ENCODE measurements around the gene LIN7A.

The LIN7A gene

DNA sequence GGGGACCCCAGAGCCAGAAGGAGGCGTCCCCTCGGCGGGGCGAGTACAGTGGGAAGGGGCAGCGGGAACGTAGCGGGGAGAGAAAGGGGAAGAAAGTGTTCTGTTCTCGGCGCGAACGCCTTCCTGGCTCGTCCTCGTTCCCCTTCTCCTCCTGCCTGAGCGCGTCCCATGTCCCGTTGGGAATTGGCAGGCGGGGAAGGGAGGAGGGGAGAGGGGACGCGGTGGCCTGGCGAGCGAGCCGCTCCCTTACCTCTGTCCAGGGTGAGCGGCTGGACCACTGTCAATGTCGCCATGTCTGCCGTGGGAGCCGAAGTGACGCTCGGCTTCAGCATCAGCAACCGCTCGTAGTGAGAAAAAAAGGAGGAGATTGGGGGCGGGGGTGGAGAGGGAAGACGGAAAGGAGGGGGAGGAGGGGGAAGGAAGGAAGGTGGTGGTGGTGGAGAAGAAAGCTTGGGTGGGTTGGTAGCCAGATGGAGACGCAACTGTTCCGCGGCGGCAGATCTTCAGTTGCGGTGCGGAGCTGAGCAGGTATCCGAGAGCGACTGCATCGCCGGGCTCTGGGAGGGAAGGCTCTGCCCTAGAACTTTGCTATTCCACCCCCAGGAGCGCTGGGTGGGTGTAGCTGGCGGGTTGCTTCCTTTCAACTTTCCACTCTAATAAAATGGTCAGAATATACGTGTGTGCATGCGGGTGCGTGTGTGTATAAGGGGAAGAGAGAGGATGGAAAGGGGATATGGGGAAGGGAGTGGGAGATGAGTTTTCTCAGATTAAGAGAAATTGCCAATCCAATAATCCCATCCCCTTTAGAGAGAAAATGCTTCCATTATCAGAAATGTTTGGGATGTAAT lies at the start of gene LIN7A:
TSS of gene LIN7A (minus strand) at position 544 of the 848 bp plus-strand sequence. CDS start at position 332, 212 bp downstream.
- DNase-seq (ENCODE audit: low read depth, low spot score) = no peak

DNA sequence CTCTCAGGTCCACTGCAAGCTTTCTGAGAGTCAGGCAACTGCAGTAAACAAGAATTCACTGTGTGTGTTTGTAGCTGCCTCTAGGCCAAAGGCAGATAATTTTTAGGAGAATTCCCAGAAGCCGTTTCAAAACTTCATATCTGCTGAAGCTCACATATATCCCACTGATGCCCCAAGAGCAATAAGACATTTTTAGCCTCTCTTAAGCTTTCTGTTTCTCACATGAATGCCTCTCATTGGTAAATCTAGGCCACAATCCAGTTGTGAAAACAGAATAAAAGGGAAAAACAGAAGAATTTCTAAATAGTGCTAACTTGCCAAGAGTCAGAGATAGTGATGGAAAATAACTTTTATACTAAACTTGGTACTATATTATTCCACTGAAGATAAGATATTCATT lies 48.5 kb upstream of the LIN7A start:
- no peak for DNase-seq (ENCODE audit: low read depth, low spot score)

DNA sequence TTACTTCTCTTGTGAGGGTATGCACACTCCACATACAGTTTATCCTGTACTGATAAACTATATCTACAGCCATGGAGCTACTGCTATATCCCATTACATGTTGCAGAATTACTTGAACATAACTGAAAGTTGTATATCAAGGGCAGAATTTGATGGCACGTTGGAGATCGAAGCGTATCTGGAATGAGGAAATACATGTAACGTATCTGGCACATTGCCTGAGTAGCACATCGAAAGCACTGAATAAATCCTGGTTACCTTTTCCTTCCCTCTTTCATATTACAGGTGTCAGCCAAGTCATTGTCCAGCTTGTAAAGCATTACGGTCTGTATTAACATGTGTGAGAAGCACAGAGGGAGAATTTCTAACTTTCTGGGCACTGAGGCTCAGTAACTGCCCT lies 42.1 kb upstream of the LIN7A start:
- no peak for DNase-seq (ENCODE audit: low read depth, low spot score)

DNA sequence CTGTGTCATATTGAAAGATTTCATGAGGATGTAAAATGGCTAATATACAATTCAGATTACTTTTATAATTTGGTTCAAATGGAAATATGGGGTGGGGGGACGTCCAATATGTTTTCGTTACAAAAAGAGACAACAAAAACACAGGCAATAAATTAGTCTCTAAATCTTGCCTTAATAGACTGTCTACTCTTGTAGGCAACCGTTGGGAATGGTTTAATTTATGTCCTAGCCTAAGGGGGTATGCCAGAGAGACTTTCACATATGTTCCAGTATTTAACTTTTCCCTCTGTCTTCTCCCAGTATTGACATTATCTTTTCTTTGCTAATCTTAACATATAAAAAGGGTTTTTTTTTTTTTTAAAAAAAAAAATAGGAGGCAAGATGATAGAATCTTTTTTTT lies 41.5 kb upstream of the LIN7A start:
- DNase-seq (ENCODE audit: low read depth, low spot score) = no peak

DNA sequence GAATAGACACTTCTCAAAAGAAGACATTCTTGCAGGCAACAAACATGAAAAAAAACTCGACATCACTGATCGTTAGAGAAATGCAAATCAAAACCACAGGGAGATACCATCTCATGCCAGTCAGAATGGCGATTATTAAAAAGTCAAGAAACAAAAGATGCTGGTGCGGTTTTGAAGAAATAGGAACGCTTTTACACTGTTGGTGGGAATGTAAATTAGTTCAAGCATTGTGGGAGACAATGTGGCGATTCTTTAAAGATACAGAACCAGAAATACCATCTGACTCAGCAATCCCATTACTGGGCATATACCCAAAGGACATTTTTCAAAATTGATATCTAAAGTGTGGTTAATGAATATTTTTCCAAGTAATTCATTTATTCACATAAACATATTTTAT lies 39.6 kb upstream of the LIN7A start:
- DNase-seq (ENCODE audit: low read depth, low spot score) = no peak

DNA sequence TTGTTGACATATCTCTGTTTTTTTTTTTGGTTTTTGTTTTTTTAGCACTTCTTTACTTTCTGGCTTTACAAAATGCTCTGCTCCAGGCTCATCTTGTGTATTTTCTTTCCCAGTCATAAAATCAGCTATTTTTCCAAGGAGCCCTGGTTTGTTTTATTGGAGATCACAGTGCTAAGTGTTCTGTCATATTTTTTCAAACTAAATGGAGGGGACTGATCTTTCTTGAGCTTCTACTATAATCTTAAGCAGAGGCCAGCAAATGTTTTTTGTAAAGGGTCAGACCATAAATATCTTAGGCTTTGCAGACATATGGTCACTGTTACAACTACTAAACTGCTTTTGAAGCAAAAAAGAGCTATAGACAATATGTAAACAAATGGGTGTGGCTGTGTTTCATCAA lies 30.6 kb upstream of the LIN7A start:
- DNase-seq (ENCODE audit: low read depth, low spot score) = no peak

GRCh38 chr12:80967565-80967964 lies 29.8 kb upstream of the LIN7A start:
- no peak for DNase-seq (ENCODE audit: low read depth, low spot score)

GRCh38 chr12:80966001-80966400 lies 28.3 kb upstream of the LIN7A start:
- DNase-seq (ENCODE audit: low read depth, low spot score) = no peak

DNA sequence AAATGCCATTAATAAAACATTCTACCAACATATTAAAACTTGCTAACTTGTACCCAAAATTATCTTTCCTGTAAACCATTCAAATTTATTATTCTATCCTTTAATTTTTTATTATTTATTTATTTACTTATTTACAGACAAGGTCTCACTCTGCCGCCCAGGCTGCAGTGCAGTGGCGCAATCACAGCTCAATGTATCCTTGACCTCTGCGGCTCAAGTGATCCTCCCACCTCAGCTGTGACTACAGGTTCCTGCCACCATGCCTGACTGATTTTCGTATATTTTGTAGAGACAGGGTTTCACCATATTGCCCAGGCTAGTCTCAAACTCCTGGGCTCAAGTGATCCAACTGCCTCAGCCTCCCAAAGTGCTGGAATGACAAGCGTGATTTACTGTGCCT lies 20.4 kb upstream of the LIN7A start:
- DNase-seq (ENCODE audit: low read depth, low spot score) = no peak

DNA sequence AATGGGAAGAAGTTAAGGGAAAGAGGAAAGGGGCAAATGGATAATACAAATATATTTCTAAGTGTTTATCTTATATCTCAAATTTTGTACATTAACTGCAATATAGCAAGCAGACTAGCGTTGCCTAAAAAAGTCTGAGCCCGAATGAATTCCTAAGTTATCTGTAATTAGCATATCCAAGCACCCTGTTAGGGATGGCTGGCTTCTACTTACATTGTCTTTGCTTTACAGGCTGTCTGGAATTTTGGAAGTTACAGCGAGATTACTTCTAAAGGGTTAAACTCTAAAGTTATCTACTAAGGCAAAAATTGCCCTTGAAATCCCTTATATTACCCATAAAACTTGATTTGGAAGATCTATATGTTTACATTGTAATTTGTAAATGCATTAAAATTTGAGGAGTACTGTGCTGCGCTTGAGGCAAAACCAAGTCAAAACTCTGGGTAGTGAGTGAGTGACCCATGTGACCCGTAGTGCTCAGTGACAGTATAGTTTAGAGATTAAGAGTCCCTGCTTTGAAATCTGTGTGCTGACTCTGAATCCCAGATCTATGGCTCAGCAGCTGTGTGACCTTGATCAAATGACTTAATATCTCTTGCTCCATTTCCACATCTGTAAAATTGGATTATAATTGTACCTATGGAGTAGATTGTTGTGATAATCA lies 17.3 kb upstream of the LIN7A start:
- DNase-seq (ENCODE audit: low read depth, low spot score) = no peak

DNA sequence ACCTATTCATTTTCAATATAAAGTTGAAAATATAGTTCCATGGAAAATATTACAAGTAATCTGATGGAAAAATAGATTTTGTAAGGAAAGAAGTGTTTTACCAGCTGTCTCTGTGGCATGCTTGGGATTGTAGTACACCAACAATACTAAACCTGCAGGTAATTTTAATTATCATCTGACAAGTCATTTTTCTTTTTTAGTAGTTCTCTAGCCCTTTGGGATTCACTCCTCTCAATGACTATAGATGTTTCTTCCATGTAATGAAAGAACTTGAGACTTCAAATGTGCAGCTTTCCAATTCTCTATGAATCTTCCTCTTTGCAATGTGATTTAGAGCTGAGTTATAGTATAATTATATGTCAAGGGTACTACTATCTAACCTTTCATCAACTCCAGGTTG lies 14.7 kb upstream of the LIN7A start:
- DNase-seq (ENCODE audit: low read depth, low spot score) = no peak

- DNase-seq (ENCODE audit: low read depth, low spot score) = no peak
Measured at GRCh38 chr12:80946591-80946990, 8.9 kb upstream of the LIN7A start.

DNA sequence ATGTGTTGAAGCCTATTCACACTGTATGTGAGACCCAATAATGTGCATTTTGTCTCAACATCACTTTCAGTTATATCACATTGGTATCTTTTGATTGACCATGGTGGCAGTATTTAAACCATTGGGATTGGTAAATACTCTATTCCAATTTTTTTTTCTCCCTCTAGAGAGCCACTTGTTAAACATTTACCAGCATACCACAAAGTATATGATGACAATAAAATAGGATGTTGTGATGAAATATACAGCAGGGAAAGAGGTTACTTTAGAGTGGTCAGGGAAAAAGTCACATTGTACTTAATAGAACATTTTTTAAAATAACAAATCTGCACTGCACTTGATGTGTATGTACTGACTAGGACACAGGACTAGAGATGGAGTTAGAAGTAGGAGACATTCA lies 5.6 kb upstream of the LIN7A start:
- DNase-seq (ENCODE audit: low read depth, low spot score) = no peak

DNA sequence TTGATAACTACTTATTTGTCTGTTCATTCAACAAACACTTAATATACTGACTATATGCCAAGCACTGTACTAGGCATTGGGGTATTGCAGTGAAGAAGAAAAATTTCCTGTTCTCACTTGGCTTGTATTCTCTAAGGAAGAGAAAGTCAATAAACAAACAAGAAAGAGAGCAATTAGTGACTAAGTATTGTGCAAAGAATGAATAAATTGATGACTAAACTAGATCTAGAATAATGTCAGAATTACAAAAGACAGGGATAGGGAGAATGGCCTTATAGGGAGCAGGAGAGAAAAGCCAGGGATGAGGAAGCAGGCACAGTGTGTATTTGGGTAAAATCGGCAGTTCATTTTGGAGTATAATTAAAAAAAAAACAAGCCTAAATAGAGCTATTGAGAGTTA lies 4.2 kb upstream of the LIN7A start:
- DNase-seq (ENCODE audit: low read depth, low spot score) = no peak

DNA sequence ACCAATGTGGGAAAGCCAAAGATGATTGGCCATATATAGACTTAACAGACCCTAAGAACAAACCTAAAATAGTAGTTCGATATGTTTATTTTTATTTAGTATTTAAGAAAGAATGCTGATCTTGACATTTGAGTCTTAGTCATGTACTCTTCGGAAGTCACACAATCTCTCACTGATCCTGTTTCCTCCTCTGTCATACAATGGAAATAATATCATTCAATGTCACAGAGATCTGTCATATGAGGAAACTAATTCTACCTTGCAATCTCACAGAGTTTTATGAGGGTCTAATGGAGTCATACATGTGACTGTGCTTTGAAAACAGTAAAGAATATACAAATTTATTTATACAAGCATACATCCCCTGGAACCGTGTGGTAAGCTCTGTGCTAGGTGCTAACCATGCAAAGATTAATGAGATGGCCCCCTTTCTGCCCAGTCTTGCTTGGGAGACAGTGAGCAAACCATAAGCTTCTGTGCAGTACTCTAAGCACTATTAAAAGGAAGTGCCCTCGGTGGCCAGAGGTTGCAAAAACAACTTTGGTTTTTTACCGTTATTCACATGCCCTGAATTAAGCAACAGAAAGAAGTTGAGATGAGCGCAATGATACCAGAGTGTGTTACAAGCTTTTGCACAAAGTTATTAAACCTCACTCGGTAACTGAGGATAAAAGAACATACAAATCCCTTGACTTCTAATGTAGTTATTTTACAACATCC lies 1.7 kb upstream of the LIN7A start:
- no peak for DNase-seq (ENCODE audit: low read depth, low spot score)

- no peak for DNase-seq (ENCODE audit: low read depth, low spot score)
Measured at GRCh38 chr12:80938397-80938796, 663 bp upstream of the LIN7A start.

DNA sequence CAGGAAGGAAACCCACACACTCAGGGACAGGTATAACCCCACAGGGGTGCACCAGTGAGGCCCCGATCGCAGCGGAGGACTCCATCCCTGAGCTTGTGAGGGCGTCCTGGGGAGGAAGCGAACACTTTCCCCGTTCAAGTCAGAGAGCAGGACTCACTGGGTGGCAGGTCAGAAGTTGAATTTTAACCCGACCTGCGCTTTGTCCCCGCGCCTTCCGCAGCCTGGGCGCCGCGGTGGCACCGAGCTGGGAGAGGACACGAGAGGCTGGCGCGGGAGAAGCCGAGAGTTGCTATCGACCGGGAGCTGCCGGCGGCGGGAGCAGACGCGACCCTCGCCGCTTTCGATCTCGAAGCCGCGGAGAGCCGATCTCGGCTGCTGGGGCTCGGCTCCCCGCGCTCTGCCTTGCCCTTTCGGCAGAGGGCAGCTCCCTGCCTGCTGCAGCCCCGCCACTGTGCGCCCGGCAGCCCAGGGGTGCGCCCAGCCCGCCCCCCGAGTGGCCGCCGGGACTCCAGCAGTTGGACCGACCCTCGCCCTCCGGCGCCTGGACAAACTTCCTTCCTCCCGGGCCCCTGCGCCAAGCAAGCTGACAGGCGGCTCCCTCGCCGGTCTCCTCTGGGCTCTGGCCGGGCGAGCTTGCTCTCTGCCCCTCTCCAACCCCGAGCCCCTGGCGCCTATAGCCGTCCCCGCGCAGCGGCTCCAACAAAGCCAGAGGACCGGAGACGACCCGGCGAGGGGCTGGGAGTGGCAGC lies 918 bp downstream of the LIN7A start:
- DNase-seq (ENCODE audit: low read depth, low spot score) = no peak

DNA sequence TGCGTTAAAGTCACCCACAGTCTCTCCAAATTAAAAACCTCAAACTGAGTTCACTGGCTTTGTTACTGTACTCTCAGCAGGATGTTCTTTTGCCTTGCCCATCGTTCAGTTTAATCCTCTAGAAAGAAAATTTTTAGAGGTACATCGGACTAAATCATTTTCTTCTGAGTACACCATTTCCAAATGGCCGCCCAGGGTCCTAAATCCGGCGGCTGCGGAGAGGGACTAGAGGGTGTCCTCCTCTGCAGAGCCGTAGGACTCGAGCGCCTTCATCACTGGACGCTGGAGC lies 1.4 kb downstream of the LIN7A start:
- no peak for DNase-seq (ENCODE audit: low read depth, low spot score)

GRCh38 chr12:80935111-80935510 lies 2.6 kb downstream of the LIN7A start:
- no peak for DNase-seq (ENCODE audit: low read depth, low spot score)

DNA sequence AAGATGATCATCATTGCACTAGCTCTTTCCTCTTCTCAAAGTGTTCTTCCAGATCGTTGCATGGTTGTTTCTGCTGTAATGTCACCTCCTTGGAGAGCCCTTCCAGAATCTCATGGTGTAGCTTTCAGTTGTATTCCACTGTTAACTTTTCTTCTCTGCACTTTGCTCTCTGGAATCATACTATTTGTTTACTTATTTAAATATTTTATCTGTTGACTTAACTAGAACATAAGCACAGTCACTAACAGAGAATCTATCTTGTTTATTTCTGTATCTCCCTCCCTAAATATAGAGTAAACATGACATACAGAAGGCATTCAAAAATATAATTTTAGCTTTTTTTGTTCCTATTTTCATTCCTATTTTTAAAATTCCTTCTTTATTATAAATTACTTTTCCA lies 11.8 kb downstream of the LIN7A start:
- no peak for DNase-seq (ENCODE audit: low read depth, low spot score)

GRCh38 chr12:80925237-80925636 lies 12.5 kb downstream of the LIN7A start:
- no peak for DNase-seq (ENCODE audit: low read depth, low spot score)

- DNase-seq (ENCODE audit: low read depth, low spot score) = no peak
Measured at GRCh38 chr12:80924437-80924836, 13.3 kb downstream of the LIN7A start.
